GM12874 (cell line): ENCODE results near the gene SPATA18.

Source experiments
- TF ChIP-seq, protein P1 (sequence below): IDR thresholded peaks from 2 replicates; pipeline ENCODE4 v1.5.1; 2011; ENCODE audit warnings: low read depth, mild to moderate bottlenecking, control low read depth, low read length, moderate library complexity; ENCODE audit not compliant: insufficient read depth

The SPATA18 gene

DNA sequence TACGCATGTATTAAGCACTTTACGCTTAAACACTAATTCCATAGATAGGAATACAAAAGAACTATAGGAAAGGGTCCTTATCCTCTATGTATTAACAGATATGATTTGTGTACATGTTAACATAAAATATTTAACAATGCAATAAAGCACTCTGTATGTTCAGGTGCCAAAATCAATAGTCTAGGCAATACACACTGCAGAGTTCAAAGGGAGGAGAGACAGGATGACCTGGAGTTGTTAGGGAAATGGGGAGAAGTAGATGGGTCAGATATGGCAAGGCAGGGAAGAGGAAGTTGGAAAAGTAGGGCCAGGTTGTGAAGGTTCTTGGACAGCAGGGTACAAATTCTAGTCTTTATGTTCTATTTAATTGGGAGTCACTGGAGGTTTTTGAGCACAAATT lies 15.9 kb upstream of the SPATA18 start:
- TF ChIP-seq, protein P1, sequence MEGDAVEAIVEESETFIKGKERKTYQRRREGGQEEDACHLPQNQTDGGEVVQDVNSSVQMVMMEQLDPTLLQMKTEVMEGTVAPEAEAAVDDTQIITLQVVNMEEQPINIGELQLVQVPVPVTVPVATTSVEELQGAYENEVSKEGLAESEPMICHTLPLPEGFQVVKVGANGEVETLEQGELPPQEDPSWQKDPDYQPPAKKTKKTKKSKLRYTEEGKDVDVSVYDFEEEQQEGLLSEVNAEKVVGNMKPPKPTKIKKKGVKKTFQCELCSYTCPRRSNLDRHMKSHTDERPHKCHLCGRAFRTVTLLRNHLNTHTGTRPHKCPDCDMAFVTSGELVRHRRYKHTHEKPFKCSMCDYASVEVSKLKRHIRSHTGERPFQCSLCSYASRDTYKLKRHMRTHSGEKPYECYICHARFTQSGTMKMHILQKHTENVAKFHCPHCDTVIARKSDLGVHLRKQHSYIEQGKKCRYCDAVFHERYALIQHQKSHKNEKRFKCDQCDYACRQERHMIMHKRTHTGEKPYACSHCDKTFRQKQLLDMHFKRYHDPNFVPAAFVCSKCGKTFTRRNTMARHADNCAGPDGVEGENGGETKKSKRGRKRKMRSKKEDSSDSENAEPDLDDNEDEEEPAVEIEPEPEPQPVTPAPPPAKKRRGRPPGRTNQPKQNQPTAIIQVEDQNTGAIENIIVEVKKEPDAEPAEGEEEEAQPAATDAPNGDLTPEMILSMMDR = no peak

DNA sequence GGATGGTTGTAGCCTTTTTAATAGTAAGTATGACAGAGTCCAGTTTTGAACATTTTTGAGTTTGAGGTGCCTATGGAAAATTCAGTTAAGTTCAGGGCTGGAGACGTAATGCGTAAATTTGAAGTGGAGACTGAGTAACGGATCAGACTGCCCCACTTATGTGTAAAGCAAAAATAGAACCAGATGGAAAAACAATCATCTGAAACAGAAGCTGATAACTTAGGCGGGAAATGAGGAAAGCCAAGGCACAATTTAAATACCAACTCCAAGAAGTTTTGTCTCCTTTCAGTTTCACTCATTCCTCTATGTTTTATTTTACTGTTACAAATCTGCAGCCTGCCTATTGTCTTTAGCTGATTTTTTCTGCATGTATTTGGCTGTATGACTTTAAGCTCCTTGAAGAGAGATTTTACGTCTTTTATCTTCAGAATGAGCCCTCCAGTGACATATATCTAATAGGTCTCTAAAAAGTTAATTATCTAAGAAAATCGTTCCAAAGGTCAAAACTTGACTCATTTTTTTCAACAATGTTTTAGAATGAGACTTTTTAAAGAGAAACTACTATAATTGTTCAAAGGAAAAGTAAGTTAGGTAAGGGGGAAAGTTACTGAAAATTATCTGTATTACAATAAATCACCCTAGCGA lies 14.1 kb upstream of the SPATA18 start:
- TF ChIP-seq, protein P1 = no peak

DNA sequence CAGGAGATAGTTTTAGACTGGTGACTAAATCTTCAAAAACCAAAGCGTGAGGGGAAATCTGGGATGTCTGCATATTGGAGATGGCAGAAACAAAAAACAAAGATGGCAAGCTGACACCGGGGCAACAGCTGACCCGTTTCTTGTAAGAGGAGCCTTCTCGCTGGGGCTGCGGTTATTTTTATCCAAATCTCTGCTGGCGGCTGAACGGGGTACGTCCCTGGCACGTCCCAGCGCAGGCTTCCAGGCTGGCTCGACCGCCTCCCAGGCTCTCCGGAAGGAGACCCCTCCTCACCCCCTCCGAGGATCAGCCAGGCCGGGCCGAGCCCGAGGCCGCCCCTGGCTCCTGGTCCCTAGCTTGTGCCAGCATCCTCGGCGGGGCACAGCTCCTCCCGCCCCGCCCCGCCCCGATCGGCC lies 13.4 kb upstream of the SPATA18 start:
- TF ChIP-seq, protein P1 = no peak

DNA sequence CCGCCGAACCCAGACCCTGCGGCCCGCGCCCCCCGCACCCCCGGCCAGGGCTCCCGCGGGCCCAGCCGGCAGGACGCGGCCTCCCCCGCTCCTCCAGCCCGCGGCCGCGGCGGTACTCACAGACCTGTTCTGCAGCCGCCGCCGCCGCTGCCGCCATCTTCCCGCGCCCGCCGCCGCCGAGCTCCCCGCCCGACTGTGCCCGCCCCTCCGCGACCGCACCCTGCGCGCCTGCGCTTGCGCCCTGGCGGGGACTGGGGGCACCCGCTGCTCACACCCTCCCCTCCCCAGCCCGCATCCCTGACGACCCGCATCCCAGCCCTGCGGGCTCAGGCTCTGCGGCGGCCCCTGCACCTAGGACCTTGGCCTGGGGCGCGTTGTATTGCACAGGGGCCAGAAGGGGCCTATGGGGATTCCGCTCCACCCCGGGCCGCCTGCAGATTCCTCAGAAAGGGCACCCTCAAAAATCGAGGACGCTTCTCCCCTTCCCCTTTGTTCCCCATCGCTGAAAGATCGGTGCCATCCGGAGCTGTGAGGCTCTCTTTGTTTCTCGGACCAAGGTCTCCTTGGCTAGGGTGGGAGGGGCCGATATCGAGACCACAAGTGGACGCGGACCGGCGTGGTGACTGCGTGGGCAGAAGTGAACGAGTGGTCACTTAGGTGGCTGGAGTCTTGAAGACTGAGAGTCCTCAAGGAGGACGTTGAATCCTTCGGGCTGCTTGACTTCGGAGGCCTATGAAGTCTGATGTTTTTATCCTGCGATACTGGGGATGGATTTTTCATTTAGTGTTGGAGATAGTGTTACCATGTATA lies 12.8 kb upstream of the SPATA18 start, which contains the start of gene SGCB:
SGCB (minus strand) TSS at position 197 of the 810 bp plus-strand sequence; CDS start at position 157, 40 bp downstream.
- TF ChIP-seq, protein P1 = no peak

DNA sequence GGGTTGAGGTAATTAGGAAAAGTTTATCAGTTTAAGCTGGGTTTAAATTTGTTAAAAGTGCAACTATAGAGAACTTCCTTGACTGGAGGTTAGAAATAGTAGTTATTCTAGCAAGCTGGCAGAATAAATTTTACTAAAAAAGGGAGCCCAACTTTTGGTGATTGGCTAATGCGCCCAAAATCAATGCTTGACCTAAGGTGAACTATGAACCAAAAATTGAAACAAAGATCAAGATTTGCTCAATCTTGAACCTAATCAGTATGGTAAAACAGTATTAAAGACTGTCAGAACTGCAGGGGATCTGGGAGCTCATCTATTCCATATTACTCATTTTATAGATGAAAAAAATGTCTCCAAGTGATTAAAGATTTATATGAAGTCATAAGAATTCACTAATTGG lies 6.1 kb upstream of the SPATA18 start:
- TF ChIP-seq, protein P1 = no peak

DNA sequence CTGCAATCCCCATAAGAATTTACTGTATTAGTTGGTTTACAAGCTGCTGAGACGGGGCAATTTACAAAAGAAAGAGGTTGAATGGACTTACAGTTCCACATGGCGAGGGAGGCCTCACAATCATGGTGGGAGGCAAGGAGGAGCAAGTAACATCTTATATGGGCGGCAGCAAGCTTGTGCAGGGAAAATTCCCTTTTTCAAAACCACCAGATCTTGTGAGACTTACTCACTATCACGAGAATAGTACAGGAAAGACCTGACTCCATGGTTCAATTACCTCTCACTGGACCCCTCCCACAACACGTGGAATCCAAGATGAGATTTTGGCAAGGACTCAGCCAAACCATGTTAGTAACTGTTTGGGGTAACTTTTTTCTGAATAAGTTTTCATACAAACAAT lies 1.8 kb upstream of the SPATA18 start:
- TF ChIP-seq, protein P1 = no peak

DNA sequence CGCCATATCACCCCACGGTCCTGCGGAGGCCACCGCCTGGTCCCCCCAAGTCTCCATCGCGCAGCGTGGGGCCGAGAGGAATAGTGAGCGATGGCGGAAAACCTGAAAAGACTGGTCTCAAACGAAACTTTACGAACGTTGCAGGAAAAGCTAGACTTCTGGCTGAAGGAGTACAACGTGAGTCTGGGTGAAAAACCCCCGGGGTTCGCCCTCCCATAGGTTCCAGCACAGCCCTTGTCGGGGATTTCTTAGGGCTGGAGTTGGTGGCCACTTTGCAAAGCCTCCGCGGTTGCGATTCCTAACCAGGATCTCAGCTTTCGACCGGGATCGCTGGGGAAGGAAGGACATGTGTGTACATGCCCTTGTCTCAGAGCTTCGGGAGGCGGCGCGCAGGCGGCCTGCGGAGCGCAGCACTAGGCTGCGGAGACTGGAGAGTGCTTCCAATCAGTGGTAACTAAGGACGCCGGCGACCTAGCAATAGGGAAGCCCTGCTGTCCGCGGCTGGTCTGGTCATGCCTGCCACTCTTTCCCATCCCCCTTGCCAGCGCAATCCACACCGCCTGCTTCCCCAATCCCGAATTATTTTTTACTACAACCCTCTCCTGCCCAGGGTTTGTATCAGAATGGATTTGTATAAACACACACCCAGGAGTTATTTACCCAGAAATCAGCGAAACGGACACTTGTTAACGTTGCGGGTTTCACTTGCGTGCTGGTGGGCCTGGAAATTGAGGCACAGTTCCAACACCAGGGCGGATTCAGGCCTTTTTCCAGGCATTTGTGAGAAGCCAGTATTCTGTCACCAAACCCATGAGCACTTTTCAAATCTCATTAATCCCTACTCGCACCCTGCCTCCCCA lies 741 bp downstream of the SPATA18 start:
- TF ChIP-seq, protein P1 = no peak
